Measurements from ENCODE around the gene AFF3.
"Not testable (repeated sequence)": the region's sequence is repeated elsewhere in the genome, so short reads cannot be mapped to it uniquely, and the experiment has no call there.

AFF3 gene

DNA sequence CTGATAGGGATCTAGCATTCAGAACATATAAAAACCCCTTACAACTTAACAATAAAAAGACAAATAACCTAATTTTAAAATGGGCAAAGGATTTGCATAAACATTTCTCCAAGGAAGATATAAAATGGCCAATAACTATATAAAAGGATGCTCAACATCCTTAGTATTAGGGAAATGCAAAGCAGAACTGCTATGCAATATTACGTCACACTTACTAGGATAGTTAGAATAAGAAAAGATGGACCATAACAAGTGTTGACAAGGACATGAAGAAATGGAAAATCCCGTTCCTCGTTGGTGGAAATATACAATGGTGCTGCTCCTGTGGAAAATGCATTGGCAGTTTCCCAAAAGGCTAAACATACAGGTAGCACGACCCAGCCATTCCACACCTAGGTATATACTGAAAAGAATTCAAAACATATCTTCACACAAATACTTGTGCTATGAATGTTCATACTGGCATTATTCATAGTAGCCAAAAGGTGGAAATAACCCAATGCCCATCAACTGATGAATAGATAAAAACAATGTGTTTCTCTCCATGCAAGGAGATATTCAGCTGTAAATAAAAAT, 604.4 kb downstream of the AFF3 start:
- DNase-seq (ENCODE audit: low read depth) = no peak

- no peak for DNase-seq (ENCODE audit: low read depth)
These were observed 618.3 kb downstream of the AFF3 start for GRCh38 chr2:99524056-99524455.

GRCh38 chr2:99522157-99522556, 620.2 kb downstream of the AFF3 start:
- DNase-seq (ENCODE audit: low read depth) = no peak

GRCh38 chr2:99520813-99521212, 621.6 kb downstream of the AFF3 start:
- no peak for DNase-seq (ENCODE audit: low read depth)

- no peak for DNase-seq (ENCODE audit: low read depth)
These were observed 622.2 kb downstream of the AFF3 start for GRCh38 chr2:99520195-99520594.

DNA sequence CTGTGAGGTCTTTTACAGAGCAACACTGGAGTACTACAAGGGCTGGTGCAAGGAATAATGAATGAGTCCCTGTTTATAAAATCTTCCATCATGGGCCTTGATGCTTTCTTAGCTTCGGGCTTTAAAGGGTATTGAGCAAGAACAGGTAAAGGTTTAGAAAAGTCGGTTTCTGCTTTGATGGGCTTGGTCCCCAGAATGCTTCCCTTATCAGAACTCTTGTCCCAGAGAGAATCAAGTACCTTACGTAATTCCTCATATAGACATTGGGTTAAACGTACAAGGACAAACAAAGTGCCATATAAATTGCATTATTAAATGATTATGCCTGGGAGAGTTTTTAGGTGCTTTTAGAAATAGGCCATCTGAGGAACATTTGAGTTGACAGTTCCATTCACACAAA, 628.0 kb downstream of the AFF3 start:
- DNase-seq (ENCODE audit: low read depth) = no peak

DNA sequence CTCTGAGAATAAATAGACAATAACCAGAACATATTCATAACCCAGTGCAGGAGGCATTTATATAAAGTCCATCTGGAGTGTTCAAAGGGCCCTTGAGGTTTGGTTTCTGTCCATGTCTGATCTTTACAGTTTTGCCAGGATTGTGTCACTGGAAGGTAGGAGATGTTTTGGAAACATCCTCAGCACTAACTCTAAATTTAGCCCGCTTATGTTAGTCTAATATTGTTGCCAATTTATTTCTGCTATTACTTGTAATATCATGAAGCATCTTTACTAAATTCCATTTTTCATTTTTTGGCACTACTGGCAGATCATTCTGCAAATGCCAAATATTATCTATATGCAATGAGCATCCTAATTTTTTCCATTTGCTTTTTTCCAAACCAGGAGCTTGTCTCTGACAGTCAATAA, 630.2 kb downstream of the AFF3 start:
- no peak for DNase-seq (ENCODE audit: low read depth)

DNA sequence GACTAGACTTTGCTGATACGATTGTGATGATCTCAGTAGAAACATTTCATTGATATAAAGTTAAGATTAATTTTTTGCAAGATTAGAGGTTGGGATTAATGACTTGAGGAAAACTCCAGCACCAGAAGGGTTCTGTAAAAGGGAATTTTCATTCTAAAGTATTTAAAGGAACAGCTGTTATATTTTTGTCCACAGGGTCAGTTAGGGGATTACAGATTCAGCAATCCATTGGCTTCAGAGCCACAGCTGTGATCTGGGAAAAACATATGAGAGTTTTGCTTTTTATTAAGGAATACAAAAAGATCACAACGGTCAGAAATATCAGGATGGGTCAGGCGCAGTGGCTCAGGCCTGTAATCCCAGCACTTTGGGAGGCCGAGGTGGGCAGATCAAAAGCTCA, 633.0 kb downstream of the AFF3 start:
- DNase-seq (ENCODE audit: low read depth) = no peak

DNA sequence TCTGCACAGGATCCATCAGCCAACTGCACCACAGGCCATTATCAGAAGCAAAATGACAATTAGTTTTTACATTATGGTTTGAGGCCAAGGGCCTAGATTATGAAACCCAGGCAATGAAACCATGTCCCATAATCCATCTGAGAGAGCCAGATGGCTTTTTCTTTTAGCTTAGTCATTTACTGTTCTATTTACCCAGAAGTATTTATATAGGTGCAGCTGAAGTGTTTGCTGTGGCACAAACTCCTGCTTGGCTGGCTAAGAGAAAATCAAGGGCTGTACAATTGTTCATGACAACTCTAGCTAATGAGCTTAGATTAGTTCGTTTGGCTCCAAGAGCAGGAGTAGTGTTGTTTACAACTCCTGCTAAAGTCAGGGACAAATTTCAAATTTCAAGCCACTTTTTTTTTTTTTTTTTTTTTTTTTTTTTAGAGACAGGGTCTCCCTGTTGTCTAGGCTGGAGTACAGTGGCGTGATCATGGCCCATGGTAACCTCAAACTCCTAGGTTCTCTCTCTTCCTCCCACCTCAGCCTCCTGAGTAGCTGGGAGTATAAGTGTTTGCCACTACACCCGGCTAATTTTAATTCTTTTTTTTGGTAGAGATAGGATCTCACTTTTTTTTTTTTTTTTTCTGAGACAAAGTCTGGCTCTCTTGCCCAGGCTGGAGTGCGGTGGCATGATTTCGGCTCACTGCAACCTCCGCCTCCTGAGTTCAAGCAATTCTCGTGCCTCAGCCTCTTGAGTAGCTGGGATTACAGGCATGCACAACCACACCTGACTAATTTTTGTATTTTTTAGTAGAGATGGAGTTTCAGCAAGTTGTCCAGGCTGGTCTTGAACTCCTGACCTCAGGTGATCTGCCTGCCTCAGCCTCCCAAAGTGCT, 634.2 kb downstream of the AFF3 start:
- DNase-seq (ENCODE audit: low read depth) = no peak

DNA sequence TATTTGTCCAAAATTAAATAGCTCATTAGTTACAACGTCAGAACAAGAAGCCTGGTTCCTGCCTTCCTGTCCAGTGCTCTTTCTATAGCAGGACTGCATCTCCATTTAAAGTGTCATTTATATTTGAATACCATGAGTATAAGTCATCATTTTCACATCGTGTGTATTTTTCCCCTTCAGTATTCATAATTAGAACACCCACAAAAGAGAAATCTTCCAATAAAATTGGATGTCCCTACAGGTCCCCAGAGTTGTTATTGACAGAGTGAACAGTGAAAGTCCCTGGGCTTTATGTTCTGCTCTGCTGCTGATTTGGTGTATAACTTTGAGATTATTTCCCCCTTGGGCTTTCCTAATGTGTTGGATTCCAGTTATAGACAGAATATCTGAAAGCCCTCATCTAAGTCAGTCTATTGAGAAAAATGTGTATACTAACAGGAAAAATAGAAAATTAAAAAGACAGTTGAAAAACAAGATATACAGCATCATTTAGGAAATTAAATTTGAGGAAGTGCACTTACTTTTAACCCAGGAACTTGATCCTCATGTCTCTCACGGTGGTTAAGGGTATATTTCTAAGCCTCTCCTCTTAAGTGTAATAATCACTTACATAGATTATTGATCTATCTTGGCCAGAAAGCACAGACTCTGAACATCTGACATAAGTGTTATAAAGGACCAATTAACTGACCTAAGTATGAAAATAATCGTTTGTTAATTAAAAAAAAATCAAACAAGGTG, 637.4 kb downstream of the AFF3 start:
- DNase-seq (ENCODE audit: low read depth) = no peak

DNA sequence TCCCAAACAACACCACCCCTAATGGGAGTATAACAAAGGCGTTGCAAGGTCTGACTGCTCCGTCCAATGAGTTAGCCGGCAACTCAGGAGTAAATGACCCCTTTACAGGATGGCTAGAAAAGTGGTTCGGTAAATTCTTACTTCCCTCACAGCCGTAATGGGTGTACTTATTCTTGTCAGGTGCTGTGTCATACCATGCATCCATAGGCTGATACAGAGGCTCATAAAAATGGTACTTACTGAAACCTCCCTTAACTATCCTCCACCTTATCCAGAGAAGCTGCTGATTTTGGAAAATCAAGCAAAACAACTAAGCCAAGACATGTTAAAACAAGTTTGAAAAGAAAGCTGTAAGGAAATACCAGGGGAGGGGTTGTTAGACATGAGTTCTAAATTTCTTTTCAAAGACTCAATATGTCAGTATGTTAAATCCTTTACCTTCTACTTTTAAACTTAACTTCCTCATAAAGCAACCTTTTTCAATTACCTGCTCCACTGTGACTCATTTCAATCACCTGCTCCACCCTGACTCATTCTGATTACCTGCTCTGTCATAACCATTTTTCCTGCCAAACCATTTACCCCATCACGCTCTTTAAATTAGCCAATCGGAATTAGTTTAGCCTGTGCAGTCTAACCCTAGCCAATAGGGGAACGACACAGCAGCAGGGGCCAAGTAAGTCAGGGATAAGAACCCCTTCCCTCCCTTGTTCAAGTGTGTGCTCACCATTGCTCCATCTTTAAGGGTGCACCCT, 638.6 kb downstream of the AFF3 start:
- not testable (repeated sequence) for DNase-seq (ENCODE audit: low read depth)

- no peak for DNase-seq (ENCODE audit: low read depth)
These were observed 646.4 kb downstream of the AFF3 start for GRCh38 chr2:99496021-99496420.
